ENCODE results near the gene IPO4. TPM values are rescaled to one million over a fixed set of nuclear protein-coding genes. Genes with fewer than 3 reads are reported as not detected.

Gene IPO4
- total RNA-seq, 2 donors from 2014 or later, result 12.1 to 15.7 TPM

DNA sequence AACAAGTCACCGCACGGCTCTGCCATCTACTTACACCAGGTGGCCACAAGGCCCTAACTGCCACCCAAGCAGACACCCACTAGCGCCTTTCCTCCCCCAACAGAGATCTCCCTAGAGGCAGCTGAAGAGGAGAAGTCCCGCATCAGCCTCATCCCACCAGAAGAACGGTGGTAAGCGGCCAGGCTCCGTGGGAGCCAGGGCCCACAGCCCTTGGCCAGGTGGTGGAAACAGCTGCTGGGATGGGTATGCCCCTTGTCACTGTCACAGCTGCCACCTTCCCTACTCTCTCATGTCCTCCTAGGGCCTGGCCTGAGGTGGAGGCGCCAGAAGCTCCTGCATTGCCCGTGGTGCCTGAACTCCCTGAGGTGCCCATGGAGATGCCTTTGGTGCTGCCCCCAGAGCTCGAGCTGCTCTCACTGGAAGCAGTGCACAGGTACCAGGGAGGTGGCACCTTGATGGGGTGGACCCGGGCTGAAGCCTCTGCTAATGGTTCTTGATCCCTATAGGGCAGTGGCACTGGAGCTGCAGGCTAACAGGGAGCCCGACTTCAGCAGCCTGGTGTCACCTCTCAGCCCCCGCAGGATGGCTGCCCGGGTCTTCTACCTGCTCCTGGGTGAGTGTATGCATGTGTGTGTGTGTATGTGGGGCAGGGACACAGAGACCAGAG lies 9.2 kb downstream of the IPO4 start:
- Histone ChIP-seq H3K4me1 (peaks cover 0 to 10% of the 10 kb centered on the region in 2 donors), H3K36me3 (peaks cover 35% of the 10 kb centered on the region), H3K27me3 (no peaks in the 10 kb centered on the region), H3K27ac (peak overlapping the region; percentile 48), H3K4me3 (no peak overlapping the region), H3K9me3 (no peaks in the 10 kb centered on the region)
- no peak for DNase-seq (ENCODE audit: low spot score)
- TF ChIP-seq, protein P1, sequence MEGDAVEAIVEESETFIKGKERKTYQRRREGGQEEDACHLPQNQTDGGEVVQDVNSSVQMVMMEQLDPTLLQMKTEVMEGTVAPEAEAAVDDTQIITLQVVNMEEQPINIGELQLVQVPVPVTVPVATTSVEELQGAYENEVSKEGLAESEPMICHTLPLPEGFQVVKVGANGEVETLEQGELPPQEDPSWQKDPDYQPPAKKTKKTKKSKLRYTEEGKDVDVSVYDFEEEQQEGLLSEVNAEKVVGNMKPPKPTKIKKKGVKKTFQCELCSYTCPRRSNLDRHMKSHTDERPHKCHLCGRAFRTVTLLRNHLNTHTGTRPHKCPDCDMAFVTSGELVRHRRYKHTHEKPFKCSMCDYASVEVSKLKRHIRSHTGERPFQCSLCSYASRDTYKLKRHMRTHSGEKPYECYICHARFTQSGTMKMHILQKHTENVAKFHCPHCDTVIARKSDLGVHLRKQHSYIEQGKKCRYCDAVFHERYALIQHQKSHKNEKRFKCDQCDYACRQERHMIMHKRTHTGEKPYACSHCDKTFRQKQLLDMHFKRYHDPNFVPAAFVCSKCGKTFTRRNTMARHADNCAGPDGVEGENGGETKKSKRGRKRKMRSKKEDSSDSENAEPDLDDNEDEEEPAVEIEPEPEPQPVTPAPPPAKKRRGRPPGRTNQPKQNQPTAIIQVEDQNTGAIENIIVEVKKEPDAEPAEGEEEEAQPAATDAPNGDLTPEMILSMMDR (IDR thresholded peaks at IDR 0.05), result no peak

DNA sequence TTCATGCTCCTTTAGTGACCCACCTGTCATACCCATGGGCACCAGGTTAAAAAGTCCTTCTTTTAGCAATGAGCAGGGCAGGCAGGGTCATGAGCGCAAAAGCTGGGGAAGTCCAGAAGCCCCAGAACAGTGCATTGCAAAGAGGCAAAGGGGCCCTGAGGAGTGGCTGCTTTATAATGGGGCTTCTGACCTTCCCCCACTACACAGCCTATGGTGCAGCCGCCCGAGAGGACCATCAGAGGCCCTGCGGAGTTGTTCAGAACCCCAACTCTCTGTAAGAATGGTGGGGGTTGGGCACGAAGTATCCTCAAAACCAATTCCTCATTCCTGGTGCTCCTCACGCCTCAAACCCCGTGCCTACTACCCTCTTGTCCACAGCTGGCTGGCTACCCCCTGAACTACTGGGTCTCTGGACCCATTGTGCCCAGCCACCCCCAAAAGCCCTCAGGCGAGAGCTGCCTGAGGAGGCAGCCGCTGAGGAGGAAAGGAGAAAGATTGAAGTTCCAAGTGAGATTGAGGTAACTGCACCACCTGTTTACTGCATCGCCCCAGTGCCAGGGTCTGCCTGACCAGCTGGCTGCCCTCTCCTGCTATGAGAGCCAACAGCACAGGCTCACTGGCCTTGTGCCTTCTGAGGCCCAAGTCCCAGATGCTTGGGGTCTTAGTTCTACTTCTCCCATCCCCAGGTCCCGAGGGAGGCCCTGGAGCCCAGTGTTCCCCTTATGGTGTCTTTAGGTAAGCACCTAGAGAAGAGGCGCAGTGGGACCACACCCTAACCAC lies 10.0 kb downstream of the IPO4 start:
- Histone ChIP-seq H3K9me3 (no peaks in the 10 kb centered on the region), H3K36me3 (peaks cover 27% of the 10 kb centered on the region)

DNA sequence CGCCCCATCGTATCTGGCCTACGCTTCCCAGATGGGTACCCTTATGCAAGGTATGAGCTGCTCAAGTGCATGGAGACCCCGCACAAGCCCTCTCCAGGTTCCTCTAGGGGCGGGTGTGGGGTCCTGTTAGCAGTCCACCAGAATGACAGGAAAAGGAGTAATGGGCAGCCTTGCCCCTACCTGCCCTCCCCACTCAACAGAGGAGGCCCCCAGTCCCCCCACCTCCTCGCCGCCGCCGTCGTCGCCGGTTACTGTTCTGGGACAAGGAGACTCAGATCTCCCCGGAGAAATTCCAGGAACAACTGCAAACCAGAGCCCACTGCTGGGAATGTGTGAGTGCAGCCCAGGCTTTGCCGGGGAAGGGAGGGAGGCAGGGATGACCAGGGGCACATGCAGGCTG lies 10.7 kb downstream of the IPO4 start:
- Histone ChIP-seq H3K36me3 (peaks cover 20% of the 10 kb centered on the region), H3K27me3 (no peaks in the 10 kb centered on the region), H3K9me3 (no peaks in the 10 kb centered on the region), H3K4me1 (peaks cover 0 to 10% of the 10 kb centered on the region in 2 donors), H3K4me3 (no peak overlapping the region), H3K27ac (no peak overlapping the region)
- TF ChIP-seq, protein P1 (IDR thresholded peaks at IDR 0.05), result no peak
- no peak for DNase-seq (ENCODE audit: low spot score)

More for the DNA sequence above, 10.0 kb downstream of the IPO4 start:
- Histone ChIP-seq H3K4me1 (peaks cover 0 to 10% of the 10 kb centered on the region in 2 donors), H3K4me3 (no peak overlapping the region), H3K27me3 (no peaks in the 10 kb centered on the region), H3K27ac (no peak overlapping the region)
- no peak for DNase-seq (ENCODE audit: low spot score)
- TF ChIP-seq, protein P1 (IDR thresholded peaks at IDR 0.05), result no peak

DNA sequence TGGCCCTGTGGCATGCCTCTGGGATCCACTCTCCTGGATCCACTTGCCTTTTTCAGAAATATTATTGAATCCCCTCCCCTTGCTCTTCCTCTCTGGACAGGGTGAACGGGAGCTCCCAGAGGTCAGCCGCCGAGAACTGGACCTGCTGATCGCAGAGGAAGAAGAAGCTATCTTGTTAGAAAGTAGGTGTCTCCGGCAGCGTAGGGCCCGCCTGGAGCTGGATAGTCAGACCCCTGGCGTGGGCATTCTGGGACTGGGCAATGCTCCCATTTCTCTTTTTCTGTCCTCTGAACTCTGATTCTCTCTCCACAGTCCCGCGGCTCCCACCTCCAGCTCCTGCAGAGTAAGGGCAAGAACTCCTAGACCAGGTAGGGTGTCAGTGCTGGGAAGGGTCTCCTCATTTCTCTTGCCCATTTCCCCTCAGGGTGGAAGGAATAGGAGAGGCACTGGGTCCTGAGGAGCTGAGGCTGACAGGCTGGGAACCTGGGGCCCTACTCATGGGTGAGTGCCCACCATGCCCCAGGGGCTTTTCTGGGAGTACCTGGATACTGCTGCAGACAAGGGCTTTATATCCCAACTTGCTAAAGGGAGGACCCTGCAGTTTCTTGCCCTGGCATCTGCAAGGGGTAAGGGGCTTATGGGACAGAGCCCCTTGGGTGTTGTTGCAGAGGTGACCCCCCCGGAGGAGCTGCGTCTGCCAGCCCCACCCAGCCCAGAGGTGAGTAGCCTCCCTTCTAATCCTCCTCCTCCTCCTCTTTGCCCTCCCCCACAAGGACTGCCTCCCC lies 11.4 kb downstream of the IPO4 start:
- Histone ChIP-seq H3K9me3 (no peaks in the 10 kb centered on the region), H3K27me3 (no peaks in the 10 kb centered on the region), H3K4me1 (peaks cover 0 to 10% of the 10 kb centered on the region in 2 donors), H3K36me3 (peaks cover 13% of the 10 kb centered on the region), H3K27ac (no peak overlapping the region), H3K4me3 (no peak overlapping the region)
- DNase-seq (ENCODE audit: low spot score), result no peak
- TF ChIP-seq, protein P1 (IDR thresholded peaks at IDR 0.05), result no peak

DNA sequence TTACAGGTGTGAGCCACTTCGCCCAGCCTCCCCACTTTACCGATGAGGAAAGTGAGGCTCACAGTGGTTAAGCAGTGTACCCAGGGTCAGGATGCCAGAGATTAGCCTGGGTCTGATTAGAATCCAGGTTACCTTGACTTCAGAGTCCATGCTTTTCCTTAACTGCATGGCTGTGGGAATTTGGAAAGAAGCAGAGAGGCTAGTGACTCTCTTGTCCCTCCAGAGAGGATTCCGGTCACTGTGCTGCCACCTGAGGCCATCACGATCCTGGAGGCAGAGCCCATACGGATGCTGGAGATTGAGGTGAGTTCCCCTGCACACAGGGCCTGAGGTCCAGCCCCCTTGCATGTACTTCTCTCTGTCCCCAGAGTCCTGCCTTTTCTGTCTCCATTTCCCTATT lies 12.0 kb downstream of the IPO4 start:
- peaks cover 0 to 15% of the 10 kb centered on the region in 2 donors for H3K4me1 ChIP-seq
- peaks cover 7% of the 10 kb centered on the region for H3K36me3 ChIP-seq
- H3K9me3 ChIP-seq, result no peaks in the 10 kb centered on the region
- no peak for DNase-seq (ENCODE audit: low spot score)
- no peak overlapping the region for H3K4me3 ChIP-seq
- H3K27me3 ChIP-seq, result no peaks in the 10 kb centered on the region
- H3K27ac ChIP-seq, result no peak overlapping the region
- TF ChIP-seq, protein P1 (IDR thresholded peaks at IDR 0.05), result no peak

Data from right atrium auricular region (tissue), 2 donors.